WERI-Rb-1 (cell line): ENCODE data around the gene ZMAT3.

Source experiments
- DNase-seq: peaks from one replicate; pipeline ENCODE4 v3.0.0-alpha.2; 2020
- H3K27ac ChIP-seq: fragments of 250-450 bp; sonication (Bioruptor Pico); 2 replicates; pipeline ENCODE4 v1.5.1; 2020; ENCODE audit warnings: mild to moderate bottlenecking, moderate library complexity
- H3K27me3 ChIP-seq: fragments of 250-450 bp; sonication (Bioruptor Pico); 2 replicates; pipeline ENCODE4 v1.5.1; 2021; ENCODE audit warnings: mild to moderate bottlenecking, low read depth, moderate library complexity; ENCODE audit not compliant: insufficient read depth, severe bottlenecking
- H3K36me3 ChIP-seq: fragments of 250-450 bp; sonication (Bioruptor Pico); 2 replicates; pipeline ENCODE4 v1.5.1; 2020; ENCODE audit warnings: mild to moderate bottlenecking, moderate library complexity
- H3K4me3 ChIP-seq: 2 replicates; pipeline ENCODE4 v1.5.1; 2011; ENCODE audit warnings: low read depth, mild to moderate bottlenecking, control low read depth, low read length
- H3K9me3 ChIP-seq: fragments of 250-450 bp; sonication (Bioruptor Pico); 2 replicates; pipeline ENCODE4 v1.5.1; 2021; ENCODE audit warnings: mild to moderate bottlenecking, moderate library complexity; ENCODE audit not compliant: severe bottlenecking
- TF ChIP-seq, protein P1 (sequence below): IDR thresholded peaks from 2 replicates; pipeline ENCODE4 v1.5.1; 2011; ENCODE audit warnings: low read depth, mild to moderate bottlenecking, control low read depth, inconsistent platforms, low read length

The ZMAT3 gene

DNA sequence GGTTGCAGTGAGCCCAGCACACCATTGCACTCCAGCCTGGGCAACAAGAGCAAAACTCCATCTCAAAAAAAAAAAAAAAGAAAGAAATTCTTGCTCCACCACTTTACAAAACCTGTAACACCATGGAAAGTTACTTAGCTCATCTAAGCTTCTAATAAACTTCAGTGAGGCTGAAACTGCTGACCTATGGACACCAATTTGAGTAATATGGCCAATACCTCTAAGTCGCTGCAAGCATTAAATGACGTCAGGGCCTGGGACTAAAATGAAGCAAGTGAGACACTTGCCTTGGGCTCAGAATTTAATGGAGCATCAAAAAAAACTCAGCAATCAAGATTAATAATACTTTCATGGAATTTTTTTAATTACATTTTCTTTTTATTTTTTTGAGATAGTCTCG is 42.5 kb downstream of the ZMAT3 start:
- Histone ChIP-seq H3K27me3 (no peaks in the 10 kb centered on the region), H3K27ac (no peak overlapping the region), H3K9me3 (no peaks in the 10 kb centered on the region), H3K4me3 (no peak overlapping the region), H3K36me3 (peaks cover 7% of the 10 kb centered on the region; the same call in 1 of the 2 replicates)
- TF ChIP-seq, protein P1, sequence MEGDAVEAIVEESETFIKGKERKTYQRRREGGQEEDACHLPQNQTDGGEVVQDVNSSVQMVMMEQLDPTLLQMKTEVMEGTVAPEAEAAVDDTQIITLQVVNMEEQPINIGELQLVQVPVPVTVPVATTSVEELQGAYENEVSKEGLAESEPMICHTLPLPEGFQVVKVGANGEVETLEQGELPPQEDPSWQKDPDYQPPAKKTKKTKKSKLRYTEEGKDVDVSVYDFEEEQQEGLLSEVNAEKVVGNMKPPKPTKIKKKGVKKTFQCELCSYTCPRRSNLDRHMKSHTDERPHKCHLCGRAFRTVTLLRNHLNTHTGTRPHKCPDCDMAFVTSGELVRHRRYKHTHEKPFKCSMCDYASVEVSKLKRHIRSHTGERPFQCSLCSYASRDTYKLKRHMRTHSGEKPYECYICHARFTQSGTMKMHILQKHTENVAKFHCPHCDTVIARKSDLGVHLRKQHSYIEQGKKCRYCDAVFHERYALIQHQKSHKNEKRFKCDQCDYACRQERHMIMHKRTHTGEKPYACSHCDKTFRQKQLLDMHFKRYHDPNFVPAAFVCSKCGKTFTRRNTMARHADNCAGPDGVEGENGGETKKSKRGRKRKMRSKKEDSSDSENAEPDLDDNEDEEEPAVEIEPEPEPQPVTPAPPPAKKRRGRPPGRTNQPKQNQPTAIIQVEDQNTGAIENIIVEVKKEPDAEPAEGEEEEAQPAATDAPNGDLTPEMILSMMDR = no peak
- no peak for DNase-seq

DNA sequence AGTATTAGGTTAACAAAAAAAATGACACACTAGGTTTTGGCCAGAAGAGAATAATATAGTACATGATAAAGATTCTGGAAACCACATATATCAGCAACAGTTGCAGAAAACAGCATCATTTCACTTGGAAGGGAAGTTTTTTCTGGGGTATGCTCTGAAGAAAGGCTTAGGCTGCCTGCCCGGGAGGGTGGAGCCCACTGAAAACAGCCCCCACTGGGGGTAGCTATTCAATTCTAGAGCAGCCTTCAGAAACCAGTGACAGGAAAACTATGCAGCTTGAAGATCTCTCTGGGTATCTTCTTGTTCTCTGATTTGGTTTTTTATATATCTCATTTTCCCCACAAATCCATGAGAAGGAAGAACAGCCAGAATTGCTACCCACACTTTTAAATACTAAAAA is 43.2 kb downstream of the ZMAT3 start:
- TF ChIP-seq, protein P1 = no peak
- no peaks in the 10 kb centered on the region for H3K9me3 ChIP-seq
- DNase-seq = no peak
- no peaks in the 10 kb centered on the region for H3K27me3 ChIP-seq
- H3K36me3 ChIP-seq = peaks cover 7% of the 10 kb centered on the region; the same call in 1 of the 2 replicates
- H3K4me3 ChIP-seq = no peak overlapping the region
- H3K27ac ChIP-seq = no peak overlapping the region

DNA sequence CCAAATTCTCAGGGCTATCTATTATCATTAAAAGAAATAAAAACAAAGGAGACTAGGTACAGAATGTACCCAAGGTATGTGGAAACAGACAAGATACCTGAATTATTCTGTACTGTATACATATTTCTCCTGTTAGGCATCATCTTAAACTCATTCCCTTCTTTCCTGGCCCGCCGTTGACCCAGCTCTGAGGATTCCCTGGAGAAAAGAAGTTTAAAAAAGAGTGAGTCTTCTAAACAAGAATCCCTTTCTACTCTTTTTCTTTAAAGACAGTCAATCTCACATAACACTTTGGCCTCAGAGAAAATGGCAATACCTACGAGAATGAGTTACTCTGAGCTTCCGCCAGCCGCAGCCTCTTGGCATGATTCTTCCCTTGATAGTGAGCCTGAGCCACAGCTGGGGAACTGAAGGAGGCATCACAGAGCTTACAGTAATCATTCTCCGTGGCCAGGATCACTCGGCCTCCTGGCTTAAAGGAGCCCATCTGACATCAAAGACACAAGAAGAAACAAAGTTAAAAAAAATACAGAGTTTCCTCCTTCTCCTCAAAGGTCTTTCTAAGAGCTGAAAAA is 44.2 kb downstream of the ZMAT3 start:
- Histone ChIP-seq H3K27me3 (no peaks in the 10 kb centered on the region), H3K9me3 (no peaks in the 10 kb centered on the region), H3K4me3 (no peak overlapping the region), H3K27ac (no peak overlapping the region), H3K36me3 (peaks cover 7% of the 10 kb centered on the region; the same call in 1 of the 2 replicates)
- DNase-seq = no peak
- TF ChIP-seq, protein P1 = no peak

DNA sequence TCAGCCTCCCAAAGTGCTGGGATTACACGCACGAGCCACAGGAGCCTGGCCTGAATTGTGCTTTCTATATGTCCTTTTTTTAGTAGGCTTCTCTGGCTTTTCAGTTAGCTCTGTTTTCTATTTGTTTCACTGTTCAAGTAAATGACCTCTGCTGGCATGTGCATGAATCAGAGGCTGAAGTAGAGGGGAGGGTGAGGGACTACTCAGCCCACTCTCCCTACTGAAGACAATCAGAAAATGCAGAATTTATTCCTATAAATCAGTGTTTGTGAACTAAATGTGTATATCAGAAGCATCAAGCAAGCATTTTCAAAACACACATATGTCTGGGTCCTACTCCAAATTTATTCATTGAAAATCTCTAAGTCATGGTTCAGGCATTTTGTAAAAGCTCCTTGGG is 45.0 kb downstream of the ZMAT3 start:
- DNase-seq = no peak
- TF ChIP-seq, protein P1 = no peak
- Histone ChIP-seq H3K27me3 (no peaks in the 10 kb centered on the region), H3K36me3 (peaks cover 7% of the 10 kb centered on the region; the same call in 1 of the 2 replicates), H3K27ac (no peak overlapping the region), H3K4me3 (no peak overlapping the region), H3K9me3 (no peaks in the 10 kb centered on the region)

DNA sequence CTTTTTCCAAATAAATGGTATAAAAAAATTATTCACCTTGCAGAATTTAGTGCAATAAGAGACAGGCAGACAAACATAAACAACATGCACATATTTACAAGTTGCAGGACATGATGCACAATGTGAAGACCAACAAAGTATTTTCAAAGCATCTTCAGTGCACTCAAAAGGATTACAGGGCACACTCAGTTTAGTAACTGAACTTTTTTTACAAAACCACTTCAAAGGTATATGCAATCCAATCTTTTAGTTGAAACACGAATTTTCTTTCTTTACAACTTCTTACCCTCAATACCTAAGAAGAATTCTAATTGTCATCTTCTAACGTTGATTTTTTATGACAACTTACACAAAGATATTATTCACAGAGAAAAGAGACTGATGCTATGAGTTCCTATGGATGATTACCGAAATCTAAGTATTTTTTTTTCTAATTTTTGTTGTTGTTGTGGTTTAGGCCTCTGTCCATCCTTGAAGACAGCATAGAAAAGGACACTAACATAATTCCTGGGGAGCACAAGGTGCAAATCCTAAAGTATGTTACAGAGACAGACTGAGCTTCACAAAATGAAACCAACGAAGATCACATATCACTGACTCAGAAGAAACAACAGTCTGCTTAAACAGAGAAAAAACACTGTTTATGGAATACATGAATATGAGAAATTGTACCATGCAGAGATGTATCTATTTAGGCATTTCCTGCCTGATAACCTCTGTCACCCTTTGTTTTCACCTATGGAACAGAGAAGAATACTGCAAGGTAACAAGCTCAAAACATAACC is 50.3 kb downstream of the ZMAT3 start:
- H3K36me3 ChIP-seq = no peaks in the 10 kb centered on the region
- no peaks in the 10 kb centered on the region for H3K27me3 ChIP-seq
- H3K4me3 ChIP-seq = no peak overlapping the region
- DNase-seq = no peak
- no peaks in the 10 kb centered on the region for H3K9me3 ChIP-seq
- TF ChIP-seq, protein P1 = no peak
- no peak overlapping the region for H3K27ac ChIP-seq

DNA sequence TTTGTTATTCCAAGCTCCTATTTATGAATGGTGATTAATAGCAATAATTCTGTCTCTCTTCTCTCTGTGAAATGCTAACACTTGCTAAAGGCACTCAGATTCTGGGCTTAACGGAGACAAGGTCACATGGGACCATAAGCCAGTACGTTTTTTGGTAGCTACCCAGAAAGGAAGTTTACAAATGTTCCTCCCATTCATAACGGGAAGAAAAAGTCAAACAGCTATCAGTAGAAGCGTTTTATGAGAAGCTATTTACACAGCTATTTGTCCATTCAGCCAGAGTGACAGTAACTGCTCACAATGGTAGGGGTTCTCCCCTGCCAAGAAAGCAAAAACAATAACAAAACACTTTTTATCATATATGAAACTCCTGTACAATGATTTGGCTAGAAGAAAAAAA is 51.5 kb downstream of the ZMAT3 start:
- Histone ChIP-seq H3K9me3 (no peaks in the 10 kb centered on the region), H3K27me3 (no peaks in the 10 kb centered on the region), H3K27ac (no peak overlapping the region), H3K36me3 (no peaks in the 10 kb centered on the region), H3K4me3 (no peak overlapping the region)
- no peak for DNase-seq
- TF ChIP-seq, protein P1 = no peak
